ENCODE data around the gene TPD52L2. TPM values are rescaled to one million over a fixed set of nuclear protein-coding genes. Genes with fewer than 3 reads are reported as not detected.

Gene TPD52L2
- polyA plus RNA-seq, 2 donors, result 82.0 to 107 TPM

GRCh38 chr20:63835021-63835858 lies 29.8 kb upstream of the TPD52L2 start:
- Histone ChIP-seq H3K27me3 (ENCODE audit: control insufficient read depth in 1 of 2, insufficient read depth in 2 of 2, low read length in 2 of 2) (peaks cover 0 to 3% of the 10 kb centered on the region in 2 donors), H3K4me3 (ENCODE audit: low read depth in 1 of 2, low read length in 2 of 2) (no peak overlapping the region), H3K27ac (ENCODE audit: low read depth in 2 of 2, low read length in 1 of 2) (peak overlapping the region; percentile 26 to 55), H3K36me3 (ENCODE audit: control insufficient read depth in 2 of 2, insufficient read depth in 2 of 2, low read length in 1 of 2) (no peaks in the 10 kb centered on the region), H3K4me1 (ENCODE audit: control insufficient read depth in 2 of 2, insufficient read depth in 2 of 2, low read length in 1 of 2) (peaks cover 0 to 3% of the 10 kb centered on the region in 2 donors), H3K9me3 (ENCODE audit: control insufficient read depth in 2 of 2, insufficient read depth in 1 of 2, low read depth in 1 of 2, low read length in 1 of 2) (peaks cover 0 to under 1% of the 10 kb centered on the region in 2 donors)
- WGBS, 2 donors, result 32 to 56% methylated on average over 16 to 21 of the region's 21 CpGs

- H3K27me3 ChIP-seq (ENCODE audit: control insufficient read depth in 1 of 2, insufficient read depth in 2 of 2, low read length in 2 of 2), result no peaks in the 10 kb centered on the region
- peaks cover 0 to 3% of the 10 kb centered on the region in 2 donors for H3K4me1 ChIP-seq (ENCODE audit: control insufficient read depth in 2 of 2, insufficient read depth in 2 of 2, low read length in 1 of 2)
- no peaks in the 10 kb centered on the region for H3K36me3 ChIP-seq (ENCODE audit: control insufficient read depth in 2 of 2, insufficient read depth in 2 of 2, low read length in 1 of 2)
- H3K27ac ChIP-seq (ENCODE audit: low read depth in 2 of 2, low read length in 1 of 2), result no peak overlapping the region
- H3K4me3 ChIP-seq (ENCODE audit: low read depth in 1 of 2, low read length in 2 of 2), result no peak overlapping the region
- 82 to 85% methylated on average over 20 to 27 of the region's 27 CpGs for WGBS, 2 donors
- H3K9me3 ChIP-seq (ENCODE audit: control insufficient read depth in 2 of 2, insufficient read depth in 1 of 2, low read depth in 1 of 2, low read length in 1 of 2), result peaks cover 0 to 2% of the 10 kb centered on the region in 2 donors
These were observed 28.4 kb upstream of the TPD52L2 start for GRCh38 chr20:63836458-63837344.

- H3K4me3 ChIP-seq (ENCODE audit: low read depth in 1 of 2, low read length in 2 of 2), result no peak overlapping the region
- H3K27ac ChIP-seq (ENCODE audit: low read depth in 2 of 2, low read length in 1 of 2), result no peak overlapping the region
- H3K27me3 ChIP-seq (ENCODE audit: control insufficient read depth in 1 of 2, insufficient read depth in 2 of 2, low read length in 2 of 2), result no peaks in the 10 kb centered on the region
- peaks cover 0 to 3% of the 10 kb centered on the region in 2 donors for H3K4me1 ChIP-seq (ENCODE audit: control insufficient read depth in 2 of 2, insufficient read depth in 2 of 2, low read length in 1 of 2)
- H3K9me3 ChIP-seq (ENCODE audit: control insufficient read depth in 2 of 2, insufficient read depth in 1 of 2, low read depth in 1 of 2, low read length in 1 of 2), result peaks cover 0 to 2% of the 10 kb centered on the region in 2 donors
- no peaks in the 10 kb centered on the region for H3K36me3 ChIP-seq (ENCODE audit: control insufficient read depth in 2 of 2, insufficient read depth in 2 of 2, low read length in 1 of 2)
- 44 to 47% methylated on average over 8 of the region's 8 CpGs for WGBS, 2 donors
These were observed 27.6 kb upstream of the TPD52L2 start for GRCh38 chr20:63837479-63837878.

- WGBS, 2 donors, result 88 to 89% methylated on average over 13 of the region's 13 CpGs
- H3K9me3 ChIP-seq (ENCODE audit: control insufficient read depth in 2 of 2, insufficient read depth in 1 of 2, low read depth in 1 of 2, low read length in 1 of 2), result peaks cover 0 to 2% of the 10 kb centered on the region in 2 donors
- no peaks in the 10 kb centered on the region for H3K27me3 ChIP-seq (ENCODE audit: control insufficient read depth in 1 of 2, insufficient read depth in 2 of 2, low read length in 2 of 2)
- peaks cover 0 to 5% of the 10 kb centered on the region in 2 donors for H3K4me1 ChIP-seq (ENCODE audit: control insufficient read depth in 2 of 2, insufficient read depth in 2 of 2, low read length in 1 of 2)
- no peak overlapping the region for H3K27ac ChIP-seq (ENCODE audit: low read depth in 2 of 2, low read length in 1 of 2)
- no peak overlapping the region for H3K4me3 ChIP-seq (ENCODE audit: low read depth in 1 of 2, low read length in 2 of 2)
- H3K36me3 ChIP-seq (ENCODE audit: control insufficient read depth in 2 of 2, insufficient read depth in 2 of 2, low read length in 1 of 2), result no peaks in the 10 kb centered on the region
These were observed 25.4 kb upstream of the TPD52L2 start for GRCh38 chr20:63839620-63840019.

GRCh38 chr20:63840405-63840828 lies 24.7 kb upstream of the TPD52L2 start:
- WGBS, 2 donors, result 78 to 80% methylated on average over 11 of the region's 11 CpGs
- H3K27me3 ChIP-seq (ENCODE audit: control insufficient read depth in 1 of 2, insufficient read depth in 2 of 2, low read length in 2 of 2), result no peaks in the 10 kb centered on the region

GRCh38 chr20:63842258-63842657 lies 22.8 kb upstream of the TPD52L2 start:
- Histone ChIP-seq H3K27ac (ENCODE audit: low read depth in 2 of 2, low read length in 1 of 2) (no peak overlapping the region), H3K27me3 (ENCODE audit: control insufficient read depth in 1 of 2, insufficient read depth in 2 of 2, low read length in 2 of 2) (no peaks in the 10 kb centered on the region), H3K4me3 (ENCODE audit: low read depth in 1 of 2, low read length in 2 of 2) (no peak overlapping the region), H3K36me3 (ENCODE audit: control insufficient read depth in 2 of 2, insufficient read depth in 2 of 2, low read length in 1 of 2) (no peaks in the 10 kb centered on the region), H3K9me3 (ENCODE audit: control insufficient read depth in 2 of 2, insufficient read depth in 1 of 2, low read depth in 1 of 2, low read length in 1 of 2) (peaks cover 0 to 2% of the 10 kb centered on the region in 2 donors), H3K4me1 (ENCODE audit: control insufficient read depth in 2 of 2, insufficient read depth in 2 of 2, low read length in 1 of 2) (peaks cover 5 to 14% of the 10 kb centered on the region in 2 donors)
- WGBS, 2 donors, result 68 to 77% methylated on average over 9 of the region's 9 CpGs

More at GRCh38 chr20:63840405-63840828, 24.7 kb upstream of the TPD52L2 start:
- H3K4me1 ChIP-seq (ENCODE audit: control insufficient read depth in 2 of 2, insufficient read depth in 2 of 2, low read length in 1 of 2), result peaks cover 3 to 5% of the 10 kb centered on the region in 2 donors
- no peak overlapping the region for H3K27ac ChIP-seq (ENCODE audit: low read depth in 2 of 2, low read length in 1 of 2)
- H3K4me3 ChIP-seq (ENCODE audit: low read depth in 1 of 2, low read length in 2 of 2), result no peak overlapping the region
- no peaks in the 10 kb centered on the region for H3K36me3 ChIP-seq (ENCODE audit: control insufficient read depth in 2 of 2, insufficient read depth in 2 of 2, low read length in 1 of 2)
- H3K9me3 ChIP-seq (ENCODE audit: control insufficient read depth in 2 of 2, insufficient read depth in 1 of 2, low read depth in 1 of 2, low read length in 1 of 2), result peaks cover 0 to 2% of the 10 kb centered on the region in 2 donors

- no peak overlapping the region for H3K27ac ChIP-seq (ENCODE audit: low read depth in 2 of 2, low read length in 1 of 2)
- no peaks in the 10 kb centered on the region for H3K27me3 ChIP-seq (ENCODE audit: control insufficient read depth in 1 of 2, insufficient read depth in 2 of 2, low read length in 2 of 2)
- H3K4me1 ChIP-seq (ENCODE audit: control insufficient read depth in 2 of 2, insufficient read depth in 2 of 2, low read length in 1 of 2), result peaks cover 7 to 15% of the 10 kb centered on the region in 2 donors
- 70 to 71% methylated on average over 11 to 12 of the region's 12 CpGs for WGBS, 2 donors
- H3K4me3 ChIP-seq (ENCODE audit: low read depth in 1 of 2, low read length in 2 of 2), result no peak overlapping the region
- H3K36me3 ChIP-seq (ENCODE audit: control insufficient read depth in 2 of 2, insufficient read depth in 2 of 2, low read length in 1 of 2), result no peaks in the 10 kb centered on the region
- peaks cover 0 to 2% of the 10 kb centered on the region in 2 donors for H3K9me3 ChIP-seq (ENCODE audit: control insufficient read depth in 2 of 2, insufficient read depth in 1 of 2, low read depth in 1 of 2, low read length in 1 of 2)
These were observed 21.8 kb upstream of the TPD52L2 start for GRCh38 chr20:63843222-63843621.

GRCh38 chr20:63843778-63844177 lies 21.3 kb upstream of the TPD52L2 start:
- 26 to 40% methylated on average over 16 of the region's 16 CpGs for WGBS, 2 donors
- Histone ChIP-seq H3K36me3 (ENCODE audit: control insufficient read depth in 2 of 2, insufficient read depth in 2 of 2, low read length in 1 of 2) (no peaks in the 10 kb centered on the region), H3K27me3 (ENCODE audit: control insufficient read depth in 1 of 2, insufficient read depth in 2 of 2, low read length in 2 of 2) (no peaks in the 10 kb centered on the region), H3K27ac (ENCODE audit: low read depth in 2 of 2, low read length in 1 of 2) (no peak overlapping the region), H3K4me1 (ENCODE audit: control insufficient read depth in 2 of 2, insufficient read depth in 2 of 2, low read length in 1 of 2) (peaks cover 8 to 15% of the 10 kb centered on the region in 2 donors), H3K9me3 (ENCODE audit: control insufficient read depth in 2 of 2, insufficient read depth in 1 of 2, low read depth in 1 of 2, low read length in 1 of 2) (peaks cover 0 to 2% of the 10 kb centered on the region in 2 donors), H3K4me3 (ENCODE audit: low read depth in 1 of 2, low read length in 2 of 2) (no peak overlapping the region)

- H3K27me3 ChIP-seq (ENCODE audit: control insufficient read depth in 1 of 2, insufficient read depth in 2 of 2, low read length in 2 of 2), result no peaks in the 10 kb centered on the region
- H3K36me3 ChIP-seq (ENCODE audit: control insufficient read depth in 2 of 2, insufficient read depth in 2 of 2, low read length in 1 of 2), result no peaks in the 10 kb centered on the region
- 61 to 65% methylated on average over 9 of the region's 9 CpGs for WGBS, 2 donors
- H3K4me1 ChIP-seq (ENCODE audit: control insufficient read depth in 2 of 2, insufficient read depth in 2 of 2, low read length in 1 of 2), result peaks cover 8 to 15% of the 10 kb centered on the region in 2 donors
- no peak overlapping the region for H3K4me3 ChIP-seq (ENCODE audit: low read depth in 1 of 2, low read length in 2 of 2)
- H3K9me3 ChIP-seq (ENCODE audit: control insufficient read depth in 2 of 2, insufficient read depth in 1 of 2, low read depth in 1 of 2, low read length in 1 of 2), result peaks cover 0 to 2% of the 10 kb centered on the region in 2 donors
- no peak overlapping the region for H3K27ac ChIP-seq (ENCODE audit: low read depth in 2 of 2, low read length in 1 of 2)
These were observed 20.5 kb upstream of the TPD52L2 start for GRCh38 chr20:63844511-63844991.
